WTC11 (cell line): ENCODE results near the gene MARS1. TPM values are rescaled to one million over a fixed set of nuclear protein-coding genes. Genes with fewer than 3 reads are reported as not detected.

Source experiments
- ATAC-seq: fragments of 200-7000 bp; cut with Tn5 transposase; 2 replicates; pipeline ENCODE4 v1.10.0; 2021; ENCODE audit warnings: mild to moderate bottlenecking, moderate library complexity
- CTCF ChIA-PET: fragments of 300-600 bp; sonication (Branson Sonifier 250); formaldehyde crosslinking; loops from one replicate; lab custom pipeline; 2021; ENCODE audit warnings: antibody characterized with exemption; lab: Charles Lee
- POLR2A ChIA-PET: fragments of 350-600 bp; sonication (Branson Sonifier 250); formaldehyde crosslinking; loops from one replicate; lab custom pipeline; 2021; ENCODE audit warnings: antibody characterized with exemption; lab: Charles Lee
- DNase-seq: peaks from one replicate; pipeline ENCODE4 v3.0.0; 2021; ENCODE audit warnings: low spot score
- H3K27ac Mint-ChIP-seq: 2 replicates; pipeline ENCODE4 v1.8.0; 2021; ENCODE audit warnings: mixed read lengths
- H3K27me3 Mint-ChIP-seq: 2 replicates; pipeline ENCODE4 v1.8.0; 2021; ENCODE audit warnings: low read depth, mild to moderate bottlenecking, moderate library complexity, mixed read lengths
- H3K36me3 Mint-ChIP-seq: 2 replicates; pipeline ENCODE4 v1.8.0; 2021; ENCODE audit warnings: mixed read lengths
- H3K4me1 Mint-ChIP-seq: 2 replicates; pipeline ENCODE4 v1.8.0; 2022; ENCODE audit warnings: mixed read lengths
- H3K4me3 Mint-ChIP-seq: 2 replicates; pipeline ENCODE4 v1.8.0; 2021; ENCODE audit warnings: mild to moderate bottlenecking, moderate library complexity, mixed read lengths
- H3K9me3 Mint-ChIP-seq: 2 replicates; pipeline ENCODE4 v1.8.0; 2021; ENCODE audit warnings: mixed read lengths
- AFF4 ChIP-seq: sonication (generic); formaldehyde crosslinking; IDR thresholded peaks from 2 replicates; pipeline ENCODE4 v1.8.1; 2023; ENCODE audit warnings: mild to moderate bottlenecking, missing genetic modification reagents, borderline replicate concordance
- E2F1 ChIP-seq: sonication (generic); formaldehyde crosslinking; IDR thresholded peaks from 2 replicates; pipeline ENCODE4 v1.8.0; 2022; ENCODE audit warnings: mild to moderate bottlenecking, missing genetic modification reagents
- ELF4 ChIP-seq: sonication (generic); formaldehyde crosslinking; IDR thresholded peaks from 2 replicates; pipeline ENCODE4 v1.8.1; 2022; ENCODE audit warnings: low read depth, mild to moderate bottlenecking, moderate library complexity, missing genetic modification reagents
- ESRRA ChIP-seq: sonication (generic); formaldehyde crosslinking; IDR thresholded peaks from 2 replicates; pipeline ENCODE4 v1.8.1; 2022; ENCODE audit warnings: mild to moderate bottlenecking, missing genetic modification reagents, borderline replicate concordance
- ETV6 ChIP-seq: sonication (generic); formaldehyde crosslinking; IDR thresholded peaks from 2 replicates; pipeline ENCODE4 v1.8.1; 2022; ENCODE audit warnings: mild to moderate bottlenecking, missing genetic modification reagents
- FOXJ3 ChIP-seq: sonication (generic); formaldehyde crosslinking; IDR thresholded peaks from 2 replicates; pipeline ENCODE4 v1.9.0; 2021; ENCODE audit warnings: missing genetic modification reagents, mild to moderate bottlenecking, borderline replicate concordance
- GABPB1 ChIP-seq: sonication (generic); formaldehyde crosslinking; IDR thresholded peaks from 2 replicates; pipeline ENCODE4 v1.8.1; 2023; ENCODE audit warnings: mild to moderate bottlenecking, missing genetic modification reagents
- GTF2I ChIP-seq: fragments of 250-450 bp; sonication (Bioruptor Pico); conservative IDR thresholded peaks from 2 replicates; pipeline ENCODE4 v1.4.0; 2021; ENCODE audit warnings: mild to moderate bottlenecking
- HMGXB4 ChIP-seq: sonication (generic); formaldehyde crosslinking; IDR thresholded peaks from 2 replicates; pipeline ENCODE4 v1.8.1; 2023; ENCODE audit warnings: mild to moderate bottlenecking, moderate library complexity, missing genetic modification reagents
- JUN ChIP-seq: sonication (generic); formaldehyde crosslinking; IDR thresholded peaks from 2 replicates; pipeline ENCODE4 v1.8.0; 2023; ENCODE audit warnings: mild to moderate bottlenecking, missing genetic modification reagents
- MAX ChIP-seq: sonication (generic); formaldehyde crosslinking; IDR thresholded peaks from 2 replicates; pipeline ENCODE4 v1.8.0; 2022; ENCODE audit warnings: mild to moderate bottlenecking, missing genetic modification reagents
- MLX ChIP-seq: sonication (generic); formaldehyde crosslinking; IDR thresholded peaks from 2 replicates; pipeline ENCODE4 v1.8.1; 2023; ENCODE audit warnings: mild to moderate bottlenecking, missing genetic modification reagents, moderate library complexity
- MYBL2 ChIP-seq: sonication (generic); formaldehyde crosslinking; IDR thresholded peaks from 2 replicates; pipeline ENCODE4 v1.8.1; 2023; ENCODE audit warnings: mild to moderate bottlenecking, moderate library complexity, missing genetic modification reagents
- NFE2L1 ChIP-seq: sonication (generic); formaldehyde crosslinking; IDR thresholded peaks from 2 replicates; pipeline ENCODE4 v1.8.1; 2023; ENCODE audit warnings: missing genetic modification reagents
- NFYB ChIP-seq: sonication (generic); formaldehyde crosslinking; conservative IDR thresholded peaks from 2 replicates; pipeline ENCODE4 v1.8.0; 2022; ENCODE audit warnings: low read depth, missing genetic modification reagents
- SP1 ChIP-seq: sonication (generic); formaldehyde crosslinking; conservative IDR thresholded peaks from 2 replicates; pipeline ENCODE4 v1.8.1; 2022; ENCODE audit warnings: missing genetic modification reagents
- USF1 ChIP-seq: sonication (generic); formaldehyde crosslinking; IDR thresholded peaks from 2 replicates; pipeline ENCODE4 v1.8.0; 2022; ENCODE audit warnings: mild to moderate bottlenecking, missing genetic modification reagents
- ZNF232 ChIP-seq: sonication (generic); formaldehyde crosslinking; IDR thresholded peaks from 2 replicates; pipeline ENCODE4 v1.8.0; 2022; ENCODE audit warnings: mild to moderate bottlenecking, missing genetic modification reagents
- ZNF263 ChIP-seq: sonication (generic); formaldehyde crosslinking; IDR thresholded peaks from 2 replicates; pipeline ENCODE4 v1.8.1; 2022; ENCODE audit warnings: low read depth, mild to moderate bottlenecking, moderate library complexity, missing genetic modification reagents
- ZNF396 ChIP-seq: fragments of 250-450 bp; sonication (Bioruptor Pico); IDR thresholded peaks from 2 replicates; pipeline ENCODE4 v1.8.0; 2021; ENCODE audit warnings: mild to moderate bottlenecking, moderate library complexity, borderline replicate concordance
- ZNF512 ChIP-seq: sonication (generic); formaldehyde crosslinking; IDR thresholded peaks from 2 replicates; pipeline ENCODE4 v1.8.1; 2022; ENCODE audit warnings: missing genetic modification reagents, borderline replicate concordance
- ZNF671 ChIP-seq: fragments of 250-450 bp; sonication (Bioruptor Pico); IDR thresholded peaks from 2 replicates; pipeline ENCODE4 v1.8.0; 2021; ENCODE audit warnings: mild to moderate bottlenecking
- total RNA-seq: library from RNA; stranded (reverse); gene quantifications from 3 replicates; pipeline ENCODE4 v1.2.3, GENCODE V29; 2021

The MARS1 gene
- total RNA-seq, 1 experiment from 2014 or later: 367 TPM

- TF ChIP-seq MLX (CRISPR knock-in tag) (no peak), ELF4 (CRISPR knock-in tag) (no peak)
Observed at GRCh38 chr12:57549203-57549908, 61.5 kb downstream of the MARS1 start (continued).

- CTCF ChIA-PET: no interaction called here
- DNase-seq (peak; percentile 80), ATAC-seq (peak; percentile 67)
- peak within 1 kb of the TSS; percentile 10 for H3K27ac Mint-ChIP-seq
- peak within 1 kb of the TSS; percentile 79 for H3K4me3 Mint-ChIP-seq
- POLR2A ChIA-PET: no interaction called here
- peaks cover 46% of the 10 kb centered on the region for H3K4me1 Mint-ChIP-seq
- H3K36me3 Mint-ChIP-seq: 0 out of 2 replicates have a peak, but pooled peaks cover 2% of the 10 kb centered on the region
- peaks cover 24% of the 10 kb centered on the region for H3K27me3 Mint-ChIP-seq
- H3K9me3 Mint-ChIP-seq: no peaks in the 10 kb centered on the region
- TF ChIP-seq NFYB (CRISPR knock-in tag): 0 out of 2 replicates have a peak, but pooled peaks have one; percentile 20
- no peak for TF ChIP-seq ETV6 (CRISPR knock-in tag)
- TF ChIP-seq ZNF671 (CRISPR knock-in tag): no peak
- no peak for TF ChIP-seq ZNF263 (CRISPR knock-in tag)
- TF ChIP-seq NFE2L1 (CRISPR knock-in tag): peak; percentile 61; the same call in 1 of the 2 replicates
- peak; percentile 69 for TF ChIP-seq SP1 (CRISPR knock-in tag)
- no peak for TF ChIP-seq GABPB1 (CRISPR knock-in tag)
- no peak for TF ChIP-seq ZNF396
- TF ChIP-seq AFF4: no peak
- TF ChIP-seq JUN (CRISPR knock-in tag): no peak
- peak; percentile 25; the same call in 1 of the 2 replicates for TF ChIP-seq E2F1
- no peak for TF ChIP-seq USF1 (CRISPR knock-in tag)
- peak; percentile 77 for TF ChIP-seq HMGXB4 (CRISPR knock-in tag)
- TF ChIP-seq FOXJ3 (CRISPR knock-in tag): no peak
- TF ChIP-seq ESRRA (CRISPR knock-in tag): no peak
- peak; percentile 48; the same call in 1 of the 2 replicates for TF ChIP-seq MYBL2 (CRISPR knock-in tag)
- TF ChIP-seq ZNF512 (CRISPR knock-in tag): no peak
- TF ChIP-seq MAX (CRISPR knock-in tag): 0 out of 2 replicates have a peak, but pooled peaks have one; percentile 22
- TF ChIP-seq MLX (CRISPR knock-in tag): 0 out of 2 replicates have a peak, but pooled peaks have one; percentile 60
- TF ChIP-seq ZNF232: 0 out of 2 replicates have a peak, but pooled peaks have one; percentile 37
- TF ChIP-seq GTF2I (CRISPR knock-in tag): no peak
Observed at GRCh38 chr12:57549909-57550640, 62.2 kb downstream of the MARS1 start, which contains the start of gene KIF5A. Gene KIF5A, plus strand, starts transcription at chr12:57550044. Its CDS starts 228 bp downstream, at chr12:57550272.
